ENCODE data around the gene PDIA2.
"Not testable (repeated sequence)": the region's sequence is repeated elsewhere in the genome, so short reads cannot be mapped to it uniquely, and the experiment has no call there.

PDIA2 gene

DNA sequence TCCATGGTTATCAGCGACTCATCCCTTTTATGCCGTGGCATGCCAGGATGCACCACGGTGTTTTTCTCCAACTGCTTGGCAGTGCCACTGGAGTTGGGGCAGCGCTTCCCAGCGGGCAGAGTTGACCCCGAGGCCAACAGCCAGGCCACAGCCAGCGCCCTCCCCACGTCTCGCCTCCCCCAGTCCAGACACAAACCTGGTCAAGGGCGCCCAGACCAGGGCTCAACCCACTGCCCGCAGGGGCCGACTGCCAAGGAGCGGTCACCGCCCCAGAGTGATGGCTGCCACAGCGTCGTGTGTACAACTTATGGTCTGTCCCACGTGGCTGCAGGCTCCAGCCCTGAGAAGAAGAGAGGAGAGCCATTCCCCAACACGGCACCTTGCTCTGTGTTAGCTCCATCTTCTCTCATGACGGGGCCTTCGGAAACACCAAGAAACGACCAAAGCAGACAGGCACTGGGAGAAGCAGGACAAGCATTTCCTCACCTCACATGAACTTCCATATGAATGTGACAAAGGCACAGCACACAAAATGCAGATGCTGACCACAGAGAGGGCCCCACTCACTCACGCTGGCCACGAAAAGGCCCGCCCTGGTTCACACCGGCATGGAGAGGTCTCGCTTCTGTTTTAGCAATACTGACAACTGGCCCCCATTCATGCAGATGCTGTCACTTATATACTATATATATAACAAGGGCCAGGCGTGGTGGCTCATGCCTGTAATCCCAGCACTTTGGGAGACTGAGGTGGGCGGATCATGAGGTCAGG lies 42.6 kb downstream of the PDIA2 start:
- DNase-seq (ENCODE audit: low read depth in 2 of 2), result no peak

DNA sequence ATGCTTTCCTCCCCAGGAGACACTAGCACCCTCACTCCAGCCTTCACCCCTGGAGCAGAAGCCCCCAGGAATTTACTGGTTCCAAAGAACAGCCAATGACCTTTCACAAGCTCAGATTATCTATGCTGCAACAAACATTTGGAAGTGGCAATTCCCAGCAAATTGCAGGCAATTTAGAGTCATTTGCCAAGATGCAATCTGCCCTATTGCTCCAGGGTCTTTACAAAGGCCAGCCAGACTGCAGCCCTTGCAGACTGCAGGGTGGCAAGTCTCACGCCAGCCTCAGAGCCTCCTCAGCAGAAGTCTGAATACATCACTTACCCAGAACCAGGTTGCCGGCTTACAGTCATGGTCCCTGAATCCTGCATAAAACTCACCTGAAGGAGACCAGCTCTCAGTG lies 47.8 kb downstream of the PDIA2 start:
- DNase-seq (ENCODE audit: low read depth in 2 of 2), result no peak

DNA sequence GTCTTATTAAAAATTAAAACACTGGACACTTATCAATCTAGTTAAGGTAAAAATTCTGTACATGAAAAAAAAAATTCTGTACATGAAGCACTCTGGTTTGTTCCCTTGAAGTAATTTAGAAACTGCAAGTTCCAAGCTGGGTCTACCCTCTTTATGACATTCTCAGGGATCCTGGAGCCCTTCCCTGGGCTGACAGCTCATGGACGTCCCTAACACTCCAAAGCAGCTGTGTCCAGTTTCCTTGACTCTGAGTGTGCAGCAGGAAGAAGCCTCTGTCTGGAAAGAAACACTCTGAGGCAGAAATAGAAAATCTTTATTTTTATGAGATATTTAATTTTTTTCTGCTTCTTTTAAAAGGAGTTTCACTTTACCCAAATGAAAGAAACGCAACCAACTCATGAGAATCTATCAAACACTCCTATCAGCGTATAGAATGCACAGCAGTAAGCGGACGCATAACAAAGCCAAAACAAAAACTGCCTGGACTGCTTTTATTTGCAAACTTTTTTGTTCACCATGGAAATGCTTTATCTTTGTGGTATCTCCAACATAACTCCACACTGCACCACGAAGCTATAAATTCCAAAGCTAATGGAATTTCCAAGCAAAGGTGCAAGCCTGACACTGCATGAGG lies 48.3 kb downstream of the PDIA2 start:
- DNase-seq (ENCODE audit: low read depth in 2 of 2), result not testable (repeated sequence)

DNA sequence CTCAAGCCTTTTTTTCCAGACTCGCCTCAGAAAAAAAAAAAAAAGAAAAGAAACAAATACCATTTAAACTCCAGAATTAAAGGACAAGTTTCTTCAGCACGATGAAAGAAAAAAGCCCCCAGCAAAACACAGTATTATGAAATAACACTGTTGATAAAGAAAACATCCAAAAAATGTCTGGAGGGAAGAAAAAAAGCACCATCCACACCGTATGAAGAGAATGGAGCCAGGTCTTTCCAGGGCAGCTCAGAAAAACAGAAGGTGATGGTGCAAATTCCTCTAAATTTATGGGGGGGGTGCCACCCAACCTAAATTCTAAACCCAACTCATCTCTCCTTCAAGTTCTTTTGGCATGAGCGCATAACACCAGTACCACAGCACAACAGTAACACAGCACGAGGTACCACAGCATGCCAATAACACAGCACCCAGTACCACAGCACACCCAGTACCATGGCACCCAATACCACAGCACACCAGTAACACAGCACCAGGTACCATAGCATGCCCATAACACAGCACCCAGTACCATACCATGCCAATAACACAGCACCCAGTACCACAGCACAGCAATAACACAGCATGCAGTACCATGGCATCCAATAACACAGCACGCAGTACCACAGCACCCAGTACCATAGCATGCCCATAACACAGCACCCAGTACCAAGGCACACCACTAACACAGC lies 50.6 kb downstream of the PDIA2 start:
- no peak for DNase-seq (ENCODE audit: low read depth in 2 of 2)

DNA sequence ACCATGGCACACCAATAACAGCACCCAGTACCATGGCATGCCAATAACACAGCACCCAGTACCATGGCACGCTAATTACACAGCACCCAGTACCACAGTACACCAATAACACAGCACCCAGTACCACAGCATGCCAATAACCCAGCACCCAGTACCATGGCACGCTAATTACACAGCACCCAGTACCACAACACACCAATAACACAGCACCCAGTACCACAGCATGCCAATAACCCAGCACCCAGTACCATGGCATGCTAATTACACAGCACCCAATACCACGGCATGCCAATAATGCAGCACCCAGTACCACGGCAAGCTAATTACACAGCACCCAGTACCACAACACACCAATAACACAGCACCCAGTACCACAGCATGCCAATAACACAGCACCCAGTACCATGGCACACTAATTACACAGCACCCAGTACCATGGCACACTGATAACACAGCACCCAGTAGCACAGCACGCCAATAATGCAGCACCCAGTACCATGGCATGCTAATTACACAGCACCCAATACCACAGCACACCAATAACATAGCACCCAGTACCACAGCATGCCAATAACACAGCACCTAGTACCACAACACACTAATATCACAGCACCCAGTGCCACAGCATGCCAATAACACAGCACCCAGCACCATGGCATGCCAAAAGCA lies 51.3 kb downstream of the PDIA2 start:
- DNase-seq (ENCODE audit: low read depth in 2 of 2), result not testable (repeated sequence)

DNA sequence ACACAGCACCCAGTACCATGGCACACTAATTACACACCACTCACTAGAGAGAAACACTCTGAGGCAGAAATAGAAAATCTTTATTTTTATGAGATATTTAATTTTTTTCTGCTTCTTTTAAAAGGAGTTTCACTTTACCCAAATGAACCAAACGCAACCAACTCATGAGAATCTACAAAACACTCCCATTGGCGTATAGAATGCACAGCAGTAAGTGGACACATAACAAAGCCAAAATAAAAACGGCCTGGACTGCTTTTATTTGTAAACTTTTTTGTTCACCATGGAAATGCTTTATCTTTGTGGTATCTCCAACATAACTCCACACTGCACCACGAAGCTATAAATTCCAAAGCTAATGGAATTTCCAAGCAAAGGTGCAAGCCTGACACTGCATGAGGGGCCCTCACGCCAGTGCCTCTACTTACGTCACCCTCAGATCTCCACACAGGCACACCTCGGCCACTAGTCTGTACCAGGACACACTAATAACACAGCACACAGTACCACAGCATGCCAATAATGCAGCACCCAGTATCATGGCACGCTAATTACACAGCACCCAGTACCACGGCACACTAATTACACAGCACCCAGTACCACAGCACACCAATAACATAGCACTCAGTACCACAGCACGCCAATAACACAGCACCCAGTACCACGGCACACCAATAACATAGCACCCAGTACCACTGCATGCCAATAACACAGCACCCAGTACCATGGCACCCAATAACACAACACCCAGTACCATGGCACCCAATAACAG lies 52.1 kb downstream of the PDIA2 start:
- DNase-seq (ENCODE audit: low read depth in 2 of 2), result not testable (repeated sequence)

DNA sequence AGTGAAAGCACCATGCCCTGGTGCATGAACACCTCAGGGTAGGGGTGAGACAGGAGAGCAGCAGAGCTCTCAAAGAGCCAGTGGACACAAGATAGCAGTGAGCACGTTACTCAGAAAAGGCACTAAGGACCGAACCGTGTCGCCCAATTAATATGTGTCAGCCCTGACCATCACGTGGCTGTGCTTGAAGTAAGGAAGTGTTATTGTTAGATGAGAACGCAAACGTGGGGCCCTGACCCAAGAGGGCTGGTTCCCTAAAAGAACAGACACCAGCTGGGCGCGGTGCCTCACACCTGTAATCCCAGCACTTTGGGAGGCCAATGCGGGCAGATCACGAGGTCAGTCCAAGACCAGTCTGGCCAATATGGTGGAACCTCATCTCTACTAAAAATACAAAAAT lies 53.3 kb downstream of the PDIA2 start:
- no peak for DNase-seq (ENCODE audit: low read depth in 2 of 2)
